Measurements from ENCODE around the gene RSPO4. TPM values are rescaled to one million over a fixed set of nuclear protein-coding genes. Genes with fewer than 3 reads are reported as not detected.

RSPO4 gene
- total RNA-seq (not detected in 2 replicates), polyA plus RNA-seq (not detected in 2 replicates), polyA minus RNA-seq (not detected in 2 replicates), Bru-seq, nascent RNA (percentile 2 among the genes with signal in this experiment), BruChase-seq, experiment 1, labeled RNA remaining after a 6-hour chase (percentile 2 among the genes with signal in this experiment), BruChase-seq, experiment 2, labeled RNA remaining after a 2-hour chase (not detected)
- not detected in 2 replicates for polyA plus RNA-seq (2011; cell fraction: cytosol; rRNA removed)
- polyA plus RNA-seq (2011; cell fraction: nucleus; rRNA removed): not detected in 2 replicates
- not detected in 2 replicates for polyA plus RNA-seq (2012)
- polyA minus RNA-seq (2011; cell fraction: cytosol; rRNA and poly(A)+ RNA removed): not detected
- not detected in 2 replicates for polyA minus RNA-seq (2011; cell fraction: nucleus; rRNA and poly(A)+ RNA removed)
- long read RNA-seq: 0 reads

GRCh38 chr20:1001911-1002681, at the start of gene RSPO4:
RSPO4 (minus strand) TSS chr20:1002311; CDS start chr20:1002164, 147 bp downstream.
- no TSS peak for BruUV-seq (replicated peaks)
- POLR2A ChIA-PET: no interaction called here
- dilution Hi-C loops (cut with MboI; ENCODE audit: extremely low pct_ligation_motif_present, low sequenced_read_pairs): no loop called here
- no peak for FAIRE-seq
- Histone ChIP-seq H3K9me1 (replicated peaks; ENCODE audit: control insufficient read depth, extremely low read depth, insufficient read depth, low read length) (no peaks in the 10 kb centered on the region), H3K27ac (ENCODE audit: insufficient read depth, low read depth, low read length) (no peak within 1 kb of the TSS), H3K27me3 (ENCODE audit: control insufficient read depth in 2 of 2, insufficient read depth in 2 of 2, low read length in 2 of 2) (peaks cover 21 to 35% of the 10 kb centered on the region in 2 experiments), H3K36me3 (ENCODE audit: control insufficient read depth in 2 of 2, extremely low read depth in 1 of 2, insufficient read depth in 2 of 2, low read length in 2 of 2) (no peaks in the 10 kb centered on the region), H2AFZ (ENCODE audit: low read depth, low read length) (no peak within 1 kb of the TSS), H3K4me1 (ENCODE audit: control insufficient read depth, extremely low read depth, insufficient read depth, low read length) (no peaks in the 10 kb centered on the region), H3K9me3 (replicated peaks; ENCODE audit: control insufficient read depth, insufficient read depth, low read length) (no peaks in the 10 kb centered on the region), H4K20me1 (replicated peaks; ENCODE audit: control insufficient read depth, extremely low read depth, insufficient read depth, low read length) (no peaks in the 10 kb centered on the region), H3K9ac (replicated peaks; ENCODE audit: extremely low read depth, insufficient read depth, low read length) (no peak within 1 kb of the TSS), H3K4me3 (replicated peaks in 1 of 3; ENCODE audit: insufficient read depth in 1 of 3, low read depth in 1 of 3, low read length in 3 of 3) (no peak within 1 kb of the TSS), H3K79me2 (ENCODE audit: control insufficient read depth, insufficient read depth, low read length) (no peaks in the 10 kb centered on the region), H3K4me2 (ENCODE audit: insufficient read depth, low read length) (no peak within 1 kb of the TSS)
- intact Hi-C loops (cut with micrococcal nuclease): no loop called here
- no peak for TF ChIP-seq FOS (IDR thresholded peaks at IDR 0.05; ENCODE audit: borderline replicate concordance, insufficient read depth, low read length)
- no peak for TF ChIP-seq GATA2 (IDR thresholded peaks at IDR 0.05; ENCODE audit: insufficient read depth, insufficient read length, low read depth, low read length)
- TF ChIP-seq EZH2 (IDR thresholded peaks at IDR 0.05; ENCODE audit: borderline replicate concordance, low read depth, low read length, severe bottlenecking): no peak
- no peak for TF ChIP-seq POLR2A (IDR thresholded peaks at IDR 0.05; ENCODE audit: low read depth, low read length)
- no peak for TF ChIP-seq CTCF (IDR thresholded peaks at IDR 0.05; ENCODE audit: extremely low read depth in 1 of 2, insufficient read depth in 1 of 2, low read depth in 1 of 2, low read length in 2 of 2)
- no peak for DNase-seq (ENCODE audit: low read depth, low spot score)
- CTCF ChIA-PET: no interaction called here
